ENCODE data around the gene FUBP3.

- no peak for TF ChIP-seq CTCF (IDR thresholded peaks at IDR 0.05)
- no peak for TF ChIP-seq TEAD4 (IDR thresholded peaks at IDR 0.05; ENCODE audit: borderline replicate concordance, insufficient read depth)
- no peak for TF ChIP-seq REST (IDR thresholded peaks at IDR 0.05; ENCODE audit: low read depth, low read length)
- TF ChIP-seq FOXM1 (IDR thresholded peaks at IDR 0.05; ENCODE audit: low read depth) = no peak
Measured at GRCh38 chr9:130548103-130548502, 31.3 kb upstream of the FUBP3 start.
